Progenitor cell of endocrine pancreas (in vitro differentiated cells): ENCODE data around the gene HES2. TPM values are rescaled to one million over a fixed set of nuclear protein-coding genes. Genes with fewer than 3 reads are reported as not detected.

Experiments
- DNase-seq: peaks from one replicate; pipeline ENCODE4 v3.0.0; 2021; ENCODE audit warnings: low spot score; ENCODE audit not compliant: unreplicated experiment
- H3K27ac Mint-ChIP-seq: 2 replicates; pipeline ENCODE4 v1.8.0; 2021; ENCODE audit warnings: mild to moderate bottlenecking, moderate library complexity, mixed read lengths
- H3K27me3 Mint-ChIP-seq: 2 replicates; pipeline ENCODE4 v1.8.0; 2021; ENCODE audit warnings: mixed read lengths
- H3K36me3 Mint-ChIP-seq: 2 replicates; pipeline ENCODE4 v1.8.0; 2022; ENCODE audit warnings: mixed read lengths; ENCODE audit not compliant: insufficient read depth
- H3K4me1 Mint-ChIP-seq: 2 replicates; pipeline ENCODE4 v1.8.0; 2021; ENCODE audit warnings: low read depth, mixed read lengths
- H3K4me3 Mint-ChIP-seq: 2 replicates; pipeline ENCODE4 v1.8.0; 2021; ENCODE audit warnings: low read depth, mild to moderate bottlenecking, moderate library complexity, mixed read lengths
- H3K9me3 Mint-ChIP-seq: 2 replicates; pipeline ENCODE4 v1.8.0; 2021; ENCODE audit warnings: low read depth, mixed read lengths
- CTCF ChIP-seq: fragments of 200-600 bp; sonication (generic); IDR thresholded peaks from one replicate; pipeline ENCODE4 v1.5.0; 2021; ENCODE audit warnings: antibody characterized with exemption, mild to moderate bottlenecking; ENCODE audit not compliant: unreplicated experiment
- total RNA-seq: library from RNA; stranded (reverse); gene quantifications from 2 replicates; pipeline ENCODE4 v1.2.1, GENCODE V29; 2021

Gene HES2
- total RNA-seq, 1 donor from 2014 or later, result 0.12 TPM

DNA sequence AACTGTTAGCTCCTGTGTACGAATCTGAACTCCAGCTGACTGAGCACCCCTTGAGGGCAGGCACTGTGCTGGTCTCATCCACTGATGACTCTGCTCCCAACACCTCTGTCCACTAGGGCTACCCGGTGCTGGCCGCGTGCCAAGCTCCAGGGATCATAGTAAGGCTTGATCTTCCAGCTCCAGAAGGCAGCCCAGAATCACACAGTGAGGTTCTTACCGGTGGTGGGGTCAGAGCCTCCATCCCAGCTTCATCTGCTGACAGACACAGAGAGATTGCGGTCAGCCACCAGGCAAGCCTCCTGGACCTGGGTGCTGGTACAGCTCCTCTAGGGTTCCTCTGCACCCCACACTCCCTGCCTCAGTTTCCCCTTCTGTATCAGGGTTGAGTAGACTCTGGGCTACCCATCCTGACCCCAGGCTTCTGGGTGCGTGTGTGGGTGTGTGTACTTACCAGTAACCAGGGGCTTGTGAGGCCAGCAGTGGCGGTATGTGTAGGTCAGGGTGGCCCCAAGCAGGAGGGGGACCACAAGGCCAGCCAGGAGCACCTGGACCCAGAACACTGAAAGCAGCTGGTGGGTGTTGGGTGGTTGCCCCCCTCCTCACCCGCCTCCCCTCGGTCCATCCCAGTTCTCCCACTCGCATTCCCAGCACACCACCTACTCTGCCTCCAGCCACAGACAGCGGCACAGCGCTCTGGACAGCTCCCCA is 42.8 kb upstream of the HES2 start:
- no peak overlapping the region for H3K27ac Mint-ChIP-seq
- no peaks in the 10 kb centered on the region for H3K4me1 Mint-ChIP-seq

DNA sequence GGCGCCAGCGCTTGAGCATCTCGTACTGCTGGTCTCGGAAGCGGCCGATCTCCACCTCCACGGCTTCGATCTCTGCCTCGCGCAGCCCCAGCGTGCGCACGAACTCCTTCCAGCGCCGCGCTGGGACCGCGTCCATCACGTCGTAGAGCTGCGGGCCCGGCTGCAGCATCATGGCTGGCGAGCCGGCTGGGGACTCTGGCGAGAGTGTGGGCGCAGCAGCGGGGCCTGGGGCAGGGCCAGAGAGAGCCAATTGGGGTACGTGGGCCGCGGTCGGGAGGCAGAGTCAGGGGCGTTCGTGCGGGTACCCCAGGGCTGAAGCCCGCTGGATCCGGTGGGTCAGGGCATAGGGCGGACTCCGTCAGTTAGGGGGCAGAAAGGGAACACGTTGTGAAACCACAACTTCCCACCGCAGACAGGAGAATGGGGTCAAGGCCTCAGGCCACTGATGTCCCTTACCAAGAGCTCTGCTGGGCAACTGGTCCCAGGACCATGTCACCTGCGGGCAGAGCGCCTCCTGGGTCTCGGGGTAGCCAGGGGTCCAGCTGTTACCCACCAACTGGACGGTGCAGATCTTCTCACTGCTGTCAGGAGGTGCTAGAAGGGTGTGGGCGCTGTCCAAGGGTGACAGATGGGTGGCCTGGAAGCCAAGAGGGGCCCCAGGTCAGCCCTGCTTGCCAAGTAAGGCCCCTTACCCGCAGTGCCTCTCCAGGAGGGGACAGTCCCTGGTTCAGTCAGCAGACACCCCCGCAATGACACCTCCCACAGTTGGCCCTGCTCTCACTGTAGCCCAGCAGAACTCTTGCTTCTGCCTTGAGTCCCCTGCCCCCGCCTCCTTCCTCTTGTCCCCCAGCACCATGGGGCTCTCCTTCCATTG is 42.1 kb upstream of the HES2 start:
- TF ChIP-seq CTCF, result no peak
- DNase-seq, result no peak
- Mint-ChIP-seq H3K4me1 (no peaks in the 10 kb centered on the region), H3K4me3 (no peak overlapping the region), H3K27me3 (no peaks in the 10 kb centered on the region), H3K27ac (no peak overlapping the region), H3K9me3 (no peaks in the 10 kb centered on the region), H3K36me3 (peaks cover 18% of the 10 kb centered on the region)

More for the DNA sequence above, 42.8 kb upstream of the HES2 start:
- Mint-ChIP-seq H3K9me3 (no peaks in the 10 kb centered on the region), H3K36me3 (peaks cover 17% of the 10 kb centered on the region), H3K27me3 (no peaks in the 10 kb centered on the region), H3K4me3 (no peak overlapping the region)
- no peak for TF ChIP-seq CTCF
- DNase-seq, result no peak

GRCh38 chr1:6461051-6461530 is 41.4 kb upstream of the HES2 start:
- Mint-ChIP-seq H3K27me3 (no peaks in the 10 kb centered on the region), H3K9me3 (no peaks in the 10 kb centered on the region), H3K4me1 (no peaks in the 10 kb centered on the region), H3K4me3 (no peak overlapping the region), H3K27ac (no peak overlapping the region), H3K36me3 (peaks cover 19% of the 10 kb centered on the region)
- no peak for DNase-seq
- TF ChIP-seq CTCF, result no peak

GRCh38 chr1:6460301-6461050 is 40.8 kb upstream of the HES2 start:
- no peak overlapping the region for H3K27ac Mint-ChIP-seq
- no peak for TF ChIP-seq CTCF
- no peak overlapping the region for H3K4me3 Mint-ChIP-seq
- peaks cover 21% of the 10 kb centered on the region for H3K36me3 Mint-ChIP-seq
- H3K4me1 Mint-ChIP-seq, result no peaks in the 10 kb centered on the region
- no peak for DNase-seq
- H3K27me3 Mint-ChIP-seq, result no peaks in the 10 kb centered on the region
- no peaks in the 10 kb centered on the region for H3K9me3 Mint-ChIP-seq

GRCh38 chr1:6459850-6460265 is 40.1 kb upstream of the HES2 start:
- Mint-ChIP-seq H3K9me3 (no peaks in the 10 kb centered on the region), H3K4me3 (no peak overlapping the region), H3K36me3 (peaks cover 21% of the 10 kb centered on the region), H3K27ac (no peak overlapping the region), H3K27me3 (no peaks in the 10 kb centered on the region), H3K4me1 (no peaks in the 10 kb centered on the region)
- no peak for TF ChIP-seq CTCF
- DNase-seq, result no peak
